Cerebellar cortex (tissue), 1 donor: ENCODE data around the gene TRPM3.
A peak's percentile ranks its signal among the peaks of the same experiment; 100 is the strongest.

Experiments
- DNase-seq: peaks from one replicate; pipeline ENCODE4 v3.0.0-alpha.2; 2015; ENCODE audit warnings: low spot score

TRPM3 gene

DNA sequence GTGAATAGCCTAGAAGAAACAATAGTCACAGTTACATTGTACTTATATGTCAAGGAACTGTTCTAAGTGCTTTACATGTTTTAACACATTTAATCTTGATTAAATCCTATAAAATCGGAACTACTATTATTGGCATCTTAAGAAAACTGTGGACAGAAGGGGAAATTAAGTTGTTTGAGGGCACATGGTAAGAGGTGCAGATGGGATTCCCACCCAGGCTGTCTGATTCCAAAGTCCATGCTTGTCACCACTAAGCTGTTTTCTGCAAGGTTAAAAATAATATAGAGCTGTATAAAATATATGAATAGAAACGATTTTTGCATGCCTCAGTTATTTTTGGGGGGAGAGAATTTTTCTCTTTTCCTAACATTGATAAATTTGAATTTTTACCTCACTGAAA, 512.4 kb downstream of the TRPM3 start:
- DNase-seq, result no peak

DNA sequence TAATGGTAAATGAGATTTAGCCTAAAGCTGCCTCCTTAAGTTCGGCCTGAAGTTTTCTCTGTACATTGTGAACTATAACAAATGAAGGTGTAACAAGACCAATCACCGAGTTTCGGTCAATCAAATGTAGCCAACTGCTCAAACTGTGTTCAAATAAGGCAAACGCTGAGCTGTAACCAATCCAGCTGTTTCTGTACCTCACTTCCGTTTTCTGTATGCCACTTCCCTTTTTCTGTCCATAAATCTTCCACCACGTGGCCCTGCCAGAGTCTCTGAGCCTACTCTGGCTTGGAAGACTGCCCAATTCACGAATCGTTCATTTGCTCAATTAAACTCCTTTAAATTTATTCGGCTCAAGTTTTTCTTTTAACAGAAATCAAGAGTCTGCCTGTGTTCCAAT, 513.5 kb downstream of the TRPM3 start:
- no peak for DNase-seq

DNA sequence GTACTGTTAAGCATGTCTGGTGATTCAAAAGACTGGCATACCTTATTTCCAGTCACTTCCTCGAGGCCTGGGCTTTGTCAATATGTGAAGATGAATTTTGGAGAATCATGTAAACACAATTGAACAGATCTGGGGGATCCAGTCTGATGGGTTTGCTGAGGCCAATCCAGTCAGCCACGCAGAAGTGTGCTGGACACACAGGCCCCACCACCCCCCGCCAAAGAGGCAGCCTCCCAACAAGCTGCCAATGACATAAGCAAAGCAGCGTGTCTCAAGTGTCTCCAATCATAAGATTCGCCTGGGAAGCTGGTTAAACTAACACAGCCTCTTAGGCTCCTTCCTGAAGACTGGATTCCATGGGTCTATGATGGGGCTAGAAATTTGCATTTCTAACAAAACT, 514.1 kb downstream of the TRPM3 start:
- DNase-seq, result no peak

DNA sequence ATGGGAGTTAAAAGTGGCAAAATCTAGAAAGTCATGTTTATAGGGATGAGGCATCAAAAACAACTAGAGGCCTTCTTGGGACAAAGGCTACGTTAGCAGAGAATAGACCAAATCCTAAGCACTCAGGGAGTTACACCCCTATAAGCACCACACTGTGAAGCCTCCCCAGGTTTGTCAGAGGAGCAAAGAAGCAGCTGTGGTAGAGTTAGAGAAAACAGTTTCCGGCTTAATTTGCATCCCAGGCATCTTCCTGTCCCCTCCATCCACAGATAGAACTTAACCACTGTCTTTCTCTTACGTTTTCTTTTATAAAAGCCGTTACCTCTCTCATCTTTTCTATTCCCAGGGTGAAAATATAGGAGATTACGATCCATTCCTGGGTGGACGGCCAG, 518.4 kb downstream of the TRPM3 start:
- no peak for DNase-seq

DNA sequence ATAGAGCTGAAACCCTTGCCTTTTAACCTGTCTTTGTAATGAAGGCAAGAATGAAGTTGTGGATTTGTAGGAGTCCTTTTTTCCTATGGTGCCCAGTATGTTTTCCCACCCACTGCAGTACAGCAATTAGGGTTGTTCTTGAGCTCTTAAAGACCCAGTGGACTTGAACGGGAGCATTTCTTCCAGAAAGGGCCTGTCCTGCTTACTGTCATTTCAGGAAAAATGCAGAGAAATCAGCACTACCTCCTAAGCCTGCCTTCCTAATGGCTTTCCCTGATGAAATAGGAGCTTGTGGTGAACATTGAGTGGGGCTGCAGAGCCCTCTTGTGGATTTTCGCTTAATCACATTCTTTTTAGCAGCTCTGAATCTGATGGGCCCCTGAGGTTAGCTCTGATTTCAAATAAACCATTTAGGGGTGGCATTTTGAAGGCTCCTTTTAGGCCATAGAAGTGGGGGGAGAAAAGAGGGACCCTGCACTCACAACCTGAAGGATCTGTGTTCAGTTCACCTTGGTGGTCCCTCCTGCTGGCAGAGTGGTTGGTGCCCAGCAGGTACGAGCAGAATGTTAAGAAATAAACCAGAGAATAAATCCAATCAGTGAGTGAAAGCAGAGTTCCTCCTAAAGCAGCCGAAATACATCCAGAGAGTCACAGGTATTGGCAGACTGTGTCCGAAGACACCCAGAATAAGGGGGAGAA, 519.0 kb downstream of the TRPM3 start:
- peak; percentile 96 for DNase-seq

DNA sequence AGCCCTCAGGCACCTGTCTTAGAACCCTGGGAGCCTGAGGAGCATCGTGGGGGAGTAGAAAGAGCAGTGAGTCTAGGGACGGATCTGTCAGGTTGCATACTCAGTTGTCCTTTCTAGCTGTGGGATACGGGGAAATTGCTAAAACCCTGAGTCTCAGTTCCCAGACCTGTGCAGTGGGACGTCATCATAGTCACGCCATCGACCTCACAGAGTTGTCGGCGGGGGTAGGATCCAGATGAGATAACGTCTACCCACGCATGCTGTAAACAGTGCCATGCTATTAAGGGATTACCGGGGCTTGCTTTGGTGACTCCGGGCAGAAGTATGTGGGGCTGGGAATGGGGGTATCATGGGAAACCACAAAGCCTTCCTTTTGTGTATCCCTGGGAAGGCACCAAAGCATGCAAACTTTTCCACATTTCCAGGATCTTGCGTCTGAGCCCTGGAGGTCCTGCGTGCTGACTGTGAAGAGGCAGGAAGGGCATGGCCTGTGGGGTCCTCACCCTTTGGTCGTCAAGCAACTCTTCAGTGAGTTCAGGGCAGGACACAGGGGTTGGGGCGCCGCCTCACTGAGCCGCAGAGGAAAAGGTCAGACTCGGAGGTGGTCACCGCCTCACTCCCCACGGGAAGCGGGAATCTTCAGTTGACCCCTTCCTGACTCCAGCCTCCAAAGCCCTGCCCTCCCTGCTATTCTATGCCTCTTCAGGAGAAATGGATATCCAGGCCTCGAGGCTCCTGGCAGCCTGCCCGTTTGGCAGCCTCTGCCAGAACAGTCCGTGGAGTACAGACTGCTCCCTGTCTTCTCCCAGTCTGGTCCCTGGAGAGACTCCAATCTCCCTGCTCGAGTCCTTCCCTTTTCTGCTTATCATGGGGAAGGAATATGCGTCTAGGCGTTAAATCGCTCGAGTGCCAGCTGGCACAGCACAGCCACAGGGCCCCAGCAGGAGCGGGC, 520.1 kb downstream of the TRPM3 start:
- peak; percentile 98 for DNase-seq

DNA sequence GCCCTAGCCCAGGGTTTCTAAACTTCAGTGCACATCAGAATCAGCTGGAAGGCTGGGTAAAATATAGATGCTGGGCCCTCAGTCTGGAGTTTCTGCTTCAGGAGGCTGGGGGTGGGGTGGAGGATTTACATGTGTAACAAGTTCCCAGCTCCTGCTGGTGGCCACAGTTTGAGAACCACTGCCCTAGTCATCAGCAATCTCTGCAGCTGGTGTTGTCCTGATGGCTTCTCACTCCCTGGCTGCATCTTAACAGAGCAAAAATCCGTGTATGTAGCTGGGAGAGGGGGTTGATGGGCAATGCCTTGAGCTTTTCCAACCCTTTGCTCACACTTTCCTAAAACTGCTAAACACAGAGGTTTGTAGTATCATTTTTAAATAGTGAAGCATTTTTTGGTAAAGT, 520.9 kb downstream of the TRPM3 start:
- DNase-seq, result peak; percentile 28

DNA sequence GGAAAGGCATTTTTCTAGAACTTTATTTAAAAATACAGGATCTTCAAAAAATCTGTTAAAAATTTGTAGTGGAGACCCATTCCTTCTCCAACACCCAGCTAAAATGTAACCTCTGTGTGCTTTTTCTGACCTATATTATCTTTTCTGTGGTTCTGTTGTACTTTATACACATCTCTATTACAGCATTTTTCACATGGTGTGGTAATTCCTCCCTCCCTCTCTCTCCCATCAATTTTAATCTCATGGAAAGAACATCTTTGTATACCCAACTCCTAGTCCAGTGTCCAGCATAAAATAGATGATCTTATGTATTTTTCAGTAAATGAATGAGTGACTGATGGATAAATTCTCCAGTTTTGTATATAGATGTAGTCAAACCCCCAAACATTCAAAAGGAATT, 523.5 kb downstream of the TRPM3 start:
- DNase-seq, result no peak

DNA sequence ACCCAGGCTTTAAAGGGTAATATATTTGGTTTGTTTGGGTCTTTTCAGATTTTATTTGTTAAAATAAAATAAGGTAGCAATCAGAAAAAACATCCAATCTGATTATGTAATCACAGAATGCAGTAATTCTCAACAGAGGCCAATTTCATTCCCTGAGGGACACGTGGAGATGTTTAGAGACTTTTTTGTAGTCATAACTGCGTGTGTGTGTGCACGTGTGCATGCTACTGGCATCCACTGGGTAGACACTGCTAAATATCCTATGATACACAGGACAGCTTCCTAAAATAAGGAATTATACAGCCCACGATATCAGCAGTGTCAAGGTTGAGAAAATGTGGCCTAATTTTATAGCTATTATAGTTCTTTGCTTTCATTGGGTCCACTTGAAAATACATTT, 526.2 kb downstream of the TRPM3 start:
- no peak for DNase-seq

DNA sequence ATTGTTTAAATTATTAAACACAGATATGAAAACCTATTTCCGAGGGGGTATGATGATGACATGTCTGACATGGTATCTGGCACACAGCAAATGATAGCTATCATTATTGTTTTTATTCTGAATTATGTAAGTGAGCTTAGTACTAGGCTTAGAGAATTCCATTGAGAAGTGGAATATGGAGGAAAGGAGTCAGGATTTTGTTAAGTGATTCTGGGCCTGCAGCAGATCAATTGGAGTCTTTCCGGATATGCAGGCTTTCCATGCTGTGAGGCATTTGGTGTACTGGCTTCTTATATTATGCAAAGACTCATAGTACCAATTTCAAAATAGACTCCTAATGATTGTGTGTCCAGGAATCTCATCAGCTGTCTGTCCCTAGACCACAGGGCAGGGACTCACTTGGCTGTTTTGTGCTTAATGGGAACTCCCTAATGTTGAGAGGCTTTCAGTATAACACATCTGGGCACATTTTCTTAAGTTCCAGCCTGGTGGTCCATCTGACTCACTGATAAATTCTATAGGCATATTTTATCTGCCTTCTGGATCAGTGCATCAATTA, 527.0 kb downstream of the TRPM3 start:
- peak; percentile 27 for DNase-seq

DNA sequence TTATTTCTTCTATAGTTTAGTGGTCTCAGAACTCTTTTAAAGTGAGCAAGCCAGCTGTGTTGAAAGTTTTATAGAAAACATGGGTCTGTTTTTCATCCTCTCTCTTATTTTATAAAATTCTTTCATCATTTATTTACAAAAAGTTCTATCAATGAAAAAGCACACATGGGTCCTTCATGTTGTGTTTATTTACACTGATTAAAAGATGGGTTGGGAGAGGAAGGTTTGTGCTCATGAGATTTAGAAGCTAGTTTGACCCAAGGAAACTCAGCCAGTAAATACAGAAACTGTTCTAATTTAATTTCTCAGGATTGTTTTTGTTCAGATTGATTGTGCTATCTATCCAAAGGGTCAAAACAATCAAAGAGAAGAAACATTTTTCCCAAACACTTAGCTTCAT, 528.2 kb downstream of the TRPM3 start:
- DNase-seq, result no peak

DNA sequence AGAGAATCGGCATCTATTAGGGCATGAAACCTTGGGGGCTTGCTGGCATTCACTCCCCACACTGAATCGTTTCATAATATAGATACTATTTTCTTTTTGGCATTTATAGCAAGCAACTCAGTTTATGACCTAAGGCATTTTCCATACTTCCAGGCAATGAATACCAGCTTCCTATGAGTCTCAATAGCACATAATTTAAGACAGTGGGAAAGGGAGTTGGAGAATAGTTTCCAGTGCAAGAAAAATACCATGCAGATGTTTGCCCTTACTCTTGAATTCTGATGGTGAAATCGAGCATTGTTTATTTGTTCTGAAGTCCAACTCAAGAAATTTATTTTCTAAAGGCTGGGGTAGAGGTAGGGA, 531.1 kb downstream of the TRPM3 start:
- DNase-seq, result no peak

DNA sequence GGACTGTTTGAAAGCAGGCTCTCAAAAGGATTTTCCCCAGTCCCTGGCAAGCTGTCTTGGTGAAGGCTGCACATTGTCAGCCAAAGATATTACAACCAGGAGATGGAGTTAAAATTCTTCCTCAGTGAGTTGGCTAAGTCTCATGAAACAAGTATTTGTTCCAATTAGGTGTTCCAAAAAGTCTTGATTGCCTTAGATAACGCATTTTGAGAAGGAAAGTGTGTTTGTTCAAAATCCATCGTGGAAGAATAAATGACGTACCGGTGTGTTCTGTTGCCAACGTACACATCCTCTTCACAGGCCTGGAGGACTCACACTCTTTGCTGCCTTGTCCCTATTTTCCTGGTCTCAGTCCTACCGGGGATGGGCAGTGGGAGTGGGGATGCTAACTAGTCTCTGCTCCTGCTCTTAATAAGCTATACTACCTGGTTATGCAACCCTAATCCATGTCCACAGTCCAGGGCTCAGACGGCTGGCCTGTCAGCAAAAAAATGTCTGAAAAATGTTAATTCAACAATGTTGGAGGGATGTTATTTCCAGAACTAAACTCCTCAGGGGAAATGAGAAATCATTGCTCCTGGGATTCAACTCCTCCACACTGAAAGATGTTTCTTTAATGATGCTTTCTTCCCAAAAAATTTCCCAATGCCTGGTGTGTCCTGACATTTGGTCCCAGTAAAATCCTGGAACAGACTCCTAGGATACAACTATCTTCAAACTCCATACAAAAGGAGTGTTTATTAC, 531.7 kb downstream of the TRPM3 start:
- no peak for DNase-seq

DNA sequence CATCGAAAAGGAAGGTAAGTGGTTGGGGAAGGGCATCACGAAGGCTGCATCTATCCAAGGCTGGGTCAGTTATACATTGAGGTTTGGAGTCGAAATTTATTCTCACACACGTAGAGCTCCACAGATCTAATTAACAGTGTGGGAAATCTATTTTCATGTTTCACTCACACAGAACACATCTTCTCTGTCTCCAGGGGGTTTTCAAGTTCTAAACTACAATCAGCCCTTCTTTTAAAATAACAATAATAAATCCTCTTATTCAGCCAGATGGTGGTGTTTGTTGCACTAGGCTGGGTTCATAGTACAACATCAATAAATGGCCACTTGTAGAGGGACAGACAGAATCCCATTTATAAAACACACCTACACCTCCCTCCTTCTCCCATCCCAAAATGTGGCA, 532.4 kb downstream of the TRPM3 start:
- no peak for DNase-seq

DNA sequence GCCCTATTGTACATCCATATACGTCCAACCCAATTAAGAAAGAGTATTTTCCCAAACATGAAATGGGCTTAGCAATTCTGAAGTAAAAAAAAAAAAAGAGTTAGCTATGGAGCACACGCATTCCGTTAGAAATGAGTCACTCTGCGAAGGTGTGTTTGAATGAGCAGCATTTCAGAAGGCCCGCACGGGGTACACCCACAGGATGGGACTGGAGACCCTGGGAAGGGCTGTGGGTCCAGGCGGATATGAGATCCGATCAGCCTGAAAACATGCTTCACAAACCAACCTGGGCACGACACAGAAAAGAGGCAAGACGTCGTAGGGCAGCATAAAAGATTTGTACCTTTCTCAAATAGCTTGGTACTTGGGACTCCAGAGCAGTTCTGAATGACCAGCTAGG, 533.0 kb downstream of the TRPM3 start:
- no peak for DNase-seq

DNA sequence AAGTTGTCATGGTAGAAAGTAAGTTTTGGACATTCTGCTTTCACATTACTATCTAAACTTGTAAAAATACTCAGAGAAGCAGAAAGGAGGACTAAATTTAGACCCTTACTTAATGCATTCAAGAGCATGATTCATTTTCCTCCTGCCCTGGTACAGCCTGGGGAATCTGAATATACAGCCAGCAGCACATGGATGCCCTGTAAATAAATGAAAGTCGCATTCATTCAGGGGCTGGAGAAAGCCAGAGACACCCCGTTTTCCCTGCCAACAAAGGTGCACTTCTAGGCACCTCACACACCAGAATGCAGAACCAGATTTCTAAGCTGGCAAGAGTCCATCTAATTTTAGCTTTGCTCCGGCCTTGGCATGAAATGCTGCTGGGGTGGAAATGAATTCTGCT, 534.2 kb downstream of the TRPM3 start:
- peak; percentile 94 for DNase-seq

DNA sequence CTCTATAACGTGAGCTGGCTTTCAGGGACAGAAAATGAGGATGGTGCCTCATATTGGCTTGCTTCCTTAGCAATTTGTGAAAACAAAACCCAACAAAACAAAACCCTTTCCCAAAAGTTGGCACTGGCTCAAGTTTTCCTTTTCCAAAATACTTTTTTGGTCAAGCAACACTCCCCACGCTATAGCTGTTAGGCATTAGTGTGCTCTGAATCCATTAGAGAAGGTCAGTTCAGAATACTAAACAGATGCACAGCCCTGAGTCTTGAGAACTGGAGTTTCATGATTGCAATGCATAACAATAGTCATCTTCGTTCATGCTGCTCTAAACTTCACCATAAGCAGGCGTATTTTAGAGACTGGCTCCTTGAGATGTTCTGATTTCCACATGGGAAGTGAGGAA, 534.9 kb downstream of the TRPM3 start:
- DNase-seq, result peak; percentile 25

DNA sequence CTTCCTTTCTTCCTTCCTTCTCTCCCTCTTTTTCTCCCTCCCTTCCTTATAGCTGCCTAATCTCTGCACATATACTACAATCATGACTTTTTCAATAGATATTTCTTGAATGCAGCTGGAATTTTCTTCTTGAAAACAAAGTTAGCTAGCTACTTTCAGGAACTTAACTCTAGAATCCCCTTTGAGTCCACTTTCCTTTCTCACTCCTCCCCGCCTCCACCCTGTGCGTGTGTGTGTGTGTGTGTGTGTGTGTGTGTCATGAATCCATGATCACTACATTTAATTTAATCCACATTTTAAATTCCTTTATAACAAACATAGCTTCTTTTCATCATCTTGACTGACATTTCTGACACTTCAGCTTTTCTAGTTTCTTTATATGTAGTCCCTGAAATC, 539.5 kb downstream of the TRPM3 start:
- DNase-seq, result no peak

DNA sequence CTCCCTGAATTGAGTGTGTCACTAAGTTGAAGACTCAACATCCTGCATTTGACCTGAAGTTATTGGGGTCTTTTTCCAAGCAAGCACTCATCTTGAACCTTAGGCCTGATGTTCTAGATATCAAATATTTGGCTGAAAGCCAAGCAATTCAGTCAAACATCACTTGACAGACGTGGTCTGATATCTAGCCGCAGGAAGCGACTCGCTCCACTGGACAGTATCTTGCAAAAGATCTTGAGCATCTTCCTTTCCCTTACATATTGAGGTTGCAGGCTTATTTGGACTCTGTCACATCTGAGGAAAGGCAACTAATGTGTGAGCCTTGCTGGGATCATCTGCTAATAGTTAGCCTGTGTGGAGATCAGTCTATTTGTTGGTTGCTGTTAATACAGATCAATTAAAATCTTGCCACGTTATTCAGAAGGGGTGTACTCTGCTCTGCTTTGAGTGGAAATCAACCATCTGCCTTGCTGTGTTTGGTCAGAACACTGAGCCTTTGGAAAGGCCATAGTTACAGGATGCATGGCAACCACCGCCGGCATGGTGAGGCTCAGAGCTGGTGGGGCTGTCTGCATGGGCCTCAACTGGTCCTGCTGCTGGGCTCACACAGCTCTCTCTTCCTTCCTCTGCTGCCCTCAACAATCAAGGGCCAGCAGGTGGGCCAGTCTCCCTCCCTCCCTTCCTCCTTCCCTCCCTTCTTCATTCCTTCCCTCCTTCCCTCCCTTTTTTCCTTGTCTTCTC, 540.0 kb downstream of the TRPM3 start:
- DNase-seq, result no peak

DNA sequence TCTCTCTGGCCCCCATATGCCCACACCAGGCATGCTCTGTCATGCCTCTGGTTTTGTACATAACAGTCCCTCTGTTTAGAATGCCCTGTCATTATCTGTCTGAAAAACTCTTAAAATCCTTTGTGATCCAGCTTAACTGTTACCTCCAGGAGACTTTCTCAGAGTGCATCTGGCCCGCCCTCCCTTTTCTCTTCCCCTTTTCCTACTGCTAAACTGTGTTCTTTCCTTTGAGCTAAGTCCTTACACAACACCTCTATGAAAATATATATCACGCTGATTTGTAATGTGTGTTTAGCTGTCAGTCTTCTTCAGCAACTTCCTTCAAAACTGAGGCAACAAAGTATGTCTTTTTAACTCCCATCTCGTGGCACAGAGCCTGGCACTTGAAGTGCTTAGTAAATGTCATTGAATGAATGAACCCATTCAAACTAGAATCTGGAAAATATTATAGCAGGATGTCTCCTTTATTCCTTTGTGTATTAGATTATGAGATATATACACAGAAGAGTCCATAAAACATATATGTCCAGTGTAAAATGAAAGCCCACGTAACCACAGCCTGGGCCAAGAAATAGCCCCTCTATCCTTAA, 540.7 kb downstream of the TRPM3 start:
- no peak for DNase-seq

DNA sequence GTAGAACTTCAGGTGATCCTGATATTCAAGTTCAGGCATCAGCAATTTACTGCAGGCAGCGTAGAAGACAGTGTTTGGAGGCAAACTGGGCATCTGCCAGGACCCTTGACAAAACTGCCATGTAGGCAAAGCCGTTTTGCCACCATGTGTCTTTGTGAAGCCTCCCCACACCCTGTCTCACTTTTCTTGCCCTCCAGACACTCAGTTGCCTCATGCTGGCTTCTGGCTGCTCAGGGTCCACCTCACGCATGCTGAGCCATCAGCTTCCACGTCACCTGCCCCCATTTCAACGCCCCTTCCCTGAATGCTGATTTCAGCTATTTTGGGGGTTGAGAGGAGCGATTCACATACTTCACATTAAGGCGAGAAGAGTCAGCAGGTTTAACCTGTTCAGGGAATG, 541.7 kb downstream of the TRPM3 start:
- DNase-seq, result no peak
